Esophagus (tissue), 2 donors: ENCODE results near the gene ARL5B. TPM values are rescaled to one million over a fixed set of nuclear protein-coding genes. Genes with fewer than 3 reads are reported as not detected.
A peak's percentile ranks its signal among the peaks of the same experiment; 100 is the strongest.
"Not testable (repeated sequence)": the region's sequence is repeated elsewhere in the genome, so short reads cannot be mapped to it uniquely, and the experiment has no call there.

ENCODE experiments used
- H3K27ac ChIP-seq, 2 donors: one replicate each; pipeline ENCODE4 v1.5.1; 2013; ENCODE audit warnings: low read depth in 2 of 2, mild to moderate bottlenecking in 2 of 2, inconsistent platforms in 1 of 2, low read length in 1 of 2, moderate library complexity in 1 of 2
- H3K27me3 ChIP-seq, 2 donors: one replicate each; pipeline ENCODE4 v1.6.1; 2013; ENCODE audit warnings: low read length in 2 of 2, control low read depth in 1 of 2, mild to moderate bottlenecking in 1 of 2; ENCODE audit not compliant: insufficient read depth in 2 of 2, control insufficient read depth in 1 of 2
- H3K36me3 ChIP-seq, 2 donors: one replicate each; pipeline ENCODE4 v1.6.1; 2013; ENCODE audit warnings: low read length in 1 of 2; ENCODE audit not compliant: control insufficient read depth in 2 of 2, insufficient read depth in 2 of 2
- H3K4me1 ChIP-seq, 2 donors: one replicate each; pipeline ENCODE4 v1.6.1; 2013; ENCODE audit warnings: low read length in 1 of 2; ENCODE audit not compliant: control insufficient read depth in 2 of 2, insufficient read depth in 2 of 2
- H3K4me3 ChIP-seq, 2 donors: one replicate each; pipeline ENCODE4 v1.5.1; 2013; ENCODE audit warnings: low read length in 2 of 2, mild to moderate bottlenecking in 2 of 2, low read depth in 1 of 2, moderate library complexity in 1 of 2
- H3K9me3 ChIP-seq, 2 donors: one replicate each; pipeline ENCODE4 v1.6.1; 2013; ENCODE audit warnings: mild to moderate bottlenecking in 2 of 2, low read depth in 1 of 2, low read length in 1 of 2, moderate library complexity in 1 of 2; ENCODE audit not compliant: control insufficient read depth in 2 of 2, insufficient read depth in 1 of 2
- WGBS, 2 donors: extraction: QIAGEN DNeasy Blood & Tissue Kit; methylation state at CpG; one replicate each; pipeline ENCODE4 v1.1.7; 2013; 5-methylcytosine and 5-hydroxymethylcytosine counted together
- polyA plus RNA-seq, 2 donors: library from polyadenylated mRNA; stranded (reverse); fragments of 200-250 nt; gene quantifications; one replicate each; pipeline ENCODE4 v1.2.3, GENCODE V29; 2013
- donor health status: healthy with polysubstance abuse.
- donor health status: Bipolar disorder and iron deficiency.

Gene ARL5B
- polyA plus RNA-seq = 1 to 10 TPM; 2.5 to 4.6 TPM

GRCh38 chr10:18659125-18659818 lies at the start of gene ARL5B:
TSS of gene ARL5B (plus strand) at chr10:18659431. CDS start at chr10:18659638, 207 bp downstream.
- Histone ChIP-seq H3K27ac (peak within 1 kb of the TSS; percentile 93 to 97), H3K27me3 (no peaks in the 10 kb centered on the region), H3K4me1 (peaks cover 0 to 6% of the 10 kb centered on the region in 2 donors), H3K4me3 (peak within 1 kb of the TSS; percentile 94), H3K36me3 (no peaks in the 10 kb centered on the region), H3K9me3 (no peaks in the 10 kb centered on the region)
- WGBS, 2 donors = 0% methylated on average over 72 of the region's 72 CpGs

GRCh38 chr10:18610517-18610916 lies 48.7 kb upstream of the ARL5B start:
- peak overlapping the region; percentile 57 to 84 for H3K27ac ChIP-seq
- 54 to 60% methylated on average over 3 of the region's 3 CpGs for WGBS, 2 donors
- no peaks in the 10 kb centered on the region for H3K9me3 ChIP-seq
- H3K36me3 ChIP-seq = no peaks in the 10 kb centered on the region
- no peaks in the 10 kb centered on the region for H3K27me3 ChIP-seq
- no peak overlapping the region for H3K4me3 ChIP-seq
- peaks cover 0 to 3% of the 10 kb centered on the region in 2 donors for H3K4me1 ChIP-seq

GRCh38 chr10:18611168-18611567 lies 48.1 kb upstream of the ARL5B start:
- Histone ChIP-seq H3K4me3 (no peak overlapping the region), H3K9me3 (no peaks in the 10 kb centered on the region), H3K36me3 (no peaks in the 10 kb centered on the region), H3K4me1 (peaks cover 0 to 3% of the 10 kb centered on the region in 2 donors), H3K27me3 (no peaks in the 10 kb centered on the region), H3K27ac (peak overlapping the region; percentile 57 to 84)
- WGBS, 2 donors = 86 to 89% methylated on average over 4 of the region's 4 CpGs

GRCh38 chr10:18615618-18616017 lies 43.6 kb upstream of the ARL5B start:
- Histone ChIP-seq H3K36me3 (no peaks in the 10 kb centered on the region), H3K27me3 (no peaks in the 10 kb centered on the region), H3K4me3 (no peak overlapping the region), H3K27ac (no peak overlapping the region), H3K9me3 (no peaks in the 10 kb centered on the region), H3K4me1 (peaks cover 0 to 3% of the 10 kb centered on the region in 2 donors)
- 89 to 97% methylated on average over 4 of the region's 4 CpGs for WGBS, 2 donors

GRCh38 chr10:18616337-18616736 lies 42.9 kb upstream of the ARL5B start:
- H3K27me3 ChIP-seq = no peaks in the 10 kb centered on the region
- no peak overlapping the region for H3K27ac ChIP-seq
- H3K4me3 ChIP-seq = no peak overlapping the region
- H3K36me3 ChIP-seq = no peaks in the 10 kb centered on the region
- H3K9me3 ChIP-seq = no peaks in the 10 kb centered on the region
- WGBS, 2 donors = 71 to 73% methylated on average over 3 of the region's 3 CpGs
- H3K4me1 ChIP-seq = peaks cover 0 to 3% of the 10 kb centered on the region in 2 donors

GRCh38 chr10:18619016-18619415 lies 40.2 kb upstream of the ARL5B start:
- WGBS, 2 donors = 58 to 67% methylated on average over 3 of the region's 3 CpGs
- H3K9me3 ChIP-seq = no peaks in the 10 kb centered on the region
- H3K27ac ChIP-seq = no peak overlapping the region

GRCh38 chr10:18620856-18621255 lies 38.4 kb upstream of the ARL5B start:
- no peak overlapping the region for H3K4me3 ChIP-seq
- H3K4me1 ChIP-seq = no peaks in the 10 kb centered on the region
- H3K9me3 ChIP-seq = no peaks in the 10 kb centered on the region
- H3K36me3 ChIP-seq = no peaks in the 10 kb centered on the region
- H3K27ac ChIP-seq = no peak overlapping the region
- no peaks in the 10 kb centered on the region for H3K27me3 ChIP-seq

More at GRCh38 chr10:18619016-18619415, 40.2 kb upstream of the ARL5B start:
- no peaks in the 10 kb centered on the region for H3K36me3 ChIP-seq
- no peak overlapping the region for H3K4me3 ChIP-seq
- H3K27me3 ChIP-seq = no peaks in the 10 kb centered on the region
- H3K4me1 ChIP-seq = no peaks in the 10 kb centered on the region

GRCh38 chr10:18623671-18624070 lies 35.6 kb upstream of the ARL5B start:
- not testable (repeated sequence) for H3K9me3 ChIP-seq, H3K4me1 ChIP-seq, H3K4me3 ChIP-seq, H3K27me3 ChIP-seq, H3K27ac ChIP-seq, H3K36me3 ChIP-seq
- WGBS, 2 donors = 45 to 81% methylated on average over 1 of the region's 1 CpG

- no peak overlapping the region for H3K4me3 ChIP-seq
- H3K9me3 ChIP-seq = no peaks in the 10 kb centered on the region
- no peaks in the 10 kb centered on the region for H3K27me3 ChIP-seq
- 83 to 85% methylated on average over 5 of the region's 5 CpGs for WGBS, 2 donors
- no peak overlapping the region for H3K27ac ChIP-seq
- no peaks in the 10 kb centered on the region for H3K36me3 ChIP-seq
- no peaks in the 10 kb centered on the region for H3K4me1 ChIP-seq
Observed at GRCh38 chr10:18625886-18626285, 33.3 kb upstream of the ARL5B start.

- H3K9me3 ChIP-seq, H3K36me3 ChIP-seq, H3K27me3 ChIP-seq, H3K4me1 ChIP-seq: not testable (repeated sequence)
- WGBS, 2 donors = 4 to 11% methylated on average over 25 of the region's 25 CpGs
- peak overlapping the region; percentile 53 to 70 for H3K4me3 ChIP-seq
- peak overlapping the region; percentile 59 to 83 for H3K27ac ChIP-seq
Observed at GRCh38 chr10:18627452-18628018, 31.7 kb upstream of the ARL5B start.
